ENCODE measurements around the gene RASAL2. TPM values are rescaled to one million over a fixed set of nuclear protein-coding genes. Genes with fewer than 3 reads are reported as not detected.

RASAL2 gene
- total RNA-seq, 1 experiment from 2014 or later = 22.2 TPM

- H2AK5ac ChIP-seq (ENCODE audit: insufficient read length, low read length) = no peak overlapping the region
- no peak overlapping the region for H3K56ac ChIP-seq (ENCODE audit: insufficient read length, low read depth, low read length)
- H3K23me2 ChIP-seq (ENCODE audit: insufficient read length, low read depth, low read length, poor library complexity, severe bottlenecking) = no peaks in the 10 kb centered on the region
- H3K36me3 Mint-ChIP-seq (ENCODE audit: insufficient read depth in 1 of 3, low read depth in 3 of 3) = peaks cover 0 to 15% (median 9%) of the 10 kb centered on the region in 3 experiments; a peak in 5 of 7 replicates
- H3K23ac ChIP-seq (ENCODE audit: insufficient read length, low read depth, low read length) = no peak overlapping the region
- H4K8ac ChIP-seq (replicated peaks; ENCODE audit: insufficient read length, low read depth, low read length) = no peak overlapping the region
- no peak overlapping the region for H3K18ac ChIP-seq (ENCODE audit: insufficient read length, low read depth, low read length)
- no peak overlapping the region for H2BK12ac ChIP-seq (ENCODE audit: insufficient read length, low read depth, low read length)
- no CpG with 5 or more reads among the region's 1 CpG for WGBS (ENCODE audit: extremely low coverage, insufficient read length, low lambda C conversion rate)
- TF ChIP-seq CTCF (conservative IDR thresholded peaks at IDR 0.05) = no peak
- H2BK5ac ChIP-seq (ENCODE audit: insufficient read length, low read length) = no peak overlapping the region
- peaks cover 4 to 18% of the 10 kb centered on the region in 2 experiments; a peak in 4 of 5 replicates for H3K9me3 Mint-ChIP-seq
- H3T11ph ChIP-seq (ENCODE audit: low read length) = no peak overlapping the region
- no peak for DNase-seq
- H3K9ac ChIP-seq (ENCODE audit: extremely low read depth, insufficient read length, low read length) = no peak overlapping the region
- H2AFZ ChIP-seq (ENCODE audit: low read length) = no peak overlapping the region
- no peak overlapping the region for H4K5ac ChIP-seq (ENCODE audit: insufficient read length, low read depth, low read length)
- no peak overlapping the region for H3K4me3 Mint-ChIP-seq
- no peaks in the 10 kb centered on the region for H4K20me1 ChIP-seq (ENCODE audit: control insufficient read depth, insufficient read depth, insufficient read length)
- no peak overlapping the region for H2BK120ac ChIP-seq (ENCODE audit: low read depth, low read length, poor library complexity, severe bottlenecking)
- H3K79me1 ChIP-seq (ENCODE audit: insufficient read depth, low read depth, low read length, poor library complexity, severe bottlenecking) = no peaks in the 10 kb centered on the region
- no peaks in the 10 kb centered on the region; a peak in 2 of 4 replicates for H3K4me1 Mint-ChIP-seq
- H3K4me1 ChIP-seq (ENCODE audit: insufficient read depth, low read length) = no peaks in the 10 kb centered on the region
- H3K79me2 ChIP-seq (ENCODE audit: insufficient read depth, low read length) = no peaks in the 10 kb centered on the region; the same call in 1 of the 2 replicates
- H3K27me3 ChIP-seq (ENCODE audit: insufficient read depth, low read length) = no peaks in the 10 kb centered on the region
- H3K4ac ChIP-seq (ENCODE audit: low read depth, low read length) = no peak overlapping the region
- H3K27ac ChIP-seq (ENCODE audit: insufficient read length, low read depth, low read length) = no peak overlapping the region
- H2BK15ac ChIP-seq (ENCODE audit: low read depth, low read length) = no peak overlapping the region
- H3K14ac ChIP-seq (ENCODE audit: insufficient read depth, low read length) = no peak overlapping the region
- H3K27me3 Mint-ChIP-seq (ENCODE audit: low read depth) = no peaks in the 10 kb centered on the region
- no peak overlapping the region for H3K4me2 ChIP-seq (ENCODE audit: insufficient read depth, insufficient read length, low read length)
- H4K91ac ChIP-seq (ENCODE audit: insufficient read length, low read depth, low read length) = no peak overlapping the region
- no peaks in the 10 kb centered on the region for H3K9me3 ChIP-seq (ENCODE audit: control insufficient read depth, low read depth, low read length)
- no peak overlapping the region for H3K27ac Mint-ChIP-seq
- H2BK20ac ChIP-seq (ENCODE audit: low read depth, low read length, poor library complexity, severe bottlenecking) = no peak overlapping the region
Observed at GRCh38 chr1:178353524-178353923, 259.6 kb downstream of the RASAL2 start.
